GM12872 (cell line): Measurements from ENCODE around the gene BIVM.
A peak's percentile ranks its signal among the peaks of the same experiment; 100 is the strongest.

Experiments
- CTCF ChIP-seq: IDR thresholded peaks from 3 replicates; pipeline ENCODE4 v1.5.1; 2011; ENCODE audit warnings: low read depth, mild to moderate bottlenecking, low read length, moderate library complexity; ENCODE audit not compliant: insufficient read depth

The BIVM gene

GRCh38 chr13:102846261-102847015 lies 47.5 kb downstream of the BIVM start:
- TF ChIP-seq CTCF = no peak

DNA sequence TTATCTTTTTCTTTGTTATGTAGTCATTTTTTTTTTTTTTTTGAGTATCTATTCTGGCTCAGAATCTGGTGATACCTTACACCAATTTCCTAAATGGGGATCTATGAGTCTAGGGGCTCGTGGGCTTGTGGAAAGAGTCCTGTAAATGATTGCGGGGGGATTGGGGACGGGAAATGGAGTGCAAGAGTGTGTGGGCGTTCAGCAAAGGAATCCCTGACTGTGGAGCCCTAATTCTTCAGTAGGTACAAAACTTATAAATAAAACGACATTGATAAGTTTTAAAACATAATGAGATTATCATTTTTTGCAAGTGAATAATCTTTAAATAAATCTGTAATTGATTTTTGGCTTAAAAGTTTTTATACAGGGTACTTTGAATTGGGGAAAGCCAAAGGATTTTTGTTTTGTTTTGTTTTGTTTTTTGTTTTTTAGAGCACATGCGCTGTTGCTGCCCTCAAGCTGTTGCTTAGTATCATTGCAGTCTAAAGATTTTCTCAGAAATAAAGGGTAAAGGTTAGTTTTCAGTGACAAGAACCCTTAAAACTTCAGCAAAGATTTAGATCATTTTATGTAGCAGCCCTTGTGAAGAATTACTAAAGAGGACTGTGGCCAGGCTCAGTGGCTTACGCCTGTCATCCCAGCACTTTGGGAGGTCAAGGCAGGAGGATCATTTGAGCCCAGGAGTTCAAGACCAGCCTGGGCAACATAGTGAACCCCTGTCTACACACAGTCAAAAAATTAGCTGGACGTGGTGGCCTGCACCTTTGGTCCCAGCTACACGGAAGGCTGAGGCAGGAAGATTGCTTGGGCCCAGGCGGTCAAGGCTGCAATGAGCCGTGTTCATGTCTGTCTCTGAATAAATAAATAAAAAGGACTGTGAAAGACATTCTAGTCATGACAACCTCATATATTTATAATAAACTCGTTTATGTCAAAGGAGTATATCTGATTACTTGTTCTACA lies 48.6 kb downstream of the BIVM start:
- peak; percentile 59 for TF ChIP-seq CTCF

GRCh38 chr13:102848956-102849355 lies 50.0 kb downstream of the BIVM start:
- no peak for TF ChIP-seq CTCF

DNA sequence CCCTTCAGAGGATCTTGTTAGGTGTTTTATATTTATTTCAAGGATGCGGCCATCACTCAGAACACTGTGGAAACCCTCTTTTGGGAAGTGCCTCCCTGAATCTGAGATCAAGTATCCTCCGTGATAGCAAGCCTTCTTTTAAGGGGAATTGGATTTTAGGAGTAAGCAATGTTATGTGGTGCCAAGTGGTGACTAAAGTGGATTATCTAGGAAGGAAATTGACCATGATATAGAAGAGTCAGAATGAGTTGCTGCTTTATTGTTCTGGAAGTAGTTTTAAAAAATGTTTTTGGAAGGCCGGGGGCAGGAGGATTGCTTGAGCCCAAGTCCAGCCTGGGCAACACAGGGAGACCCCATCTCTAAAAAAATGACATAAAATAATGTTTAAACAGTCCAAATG lies 53.6 kb downstream of the BIVM start:
- TF ChIP-seq CTCF = no peak

DNA sequence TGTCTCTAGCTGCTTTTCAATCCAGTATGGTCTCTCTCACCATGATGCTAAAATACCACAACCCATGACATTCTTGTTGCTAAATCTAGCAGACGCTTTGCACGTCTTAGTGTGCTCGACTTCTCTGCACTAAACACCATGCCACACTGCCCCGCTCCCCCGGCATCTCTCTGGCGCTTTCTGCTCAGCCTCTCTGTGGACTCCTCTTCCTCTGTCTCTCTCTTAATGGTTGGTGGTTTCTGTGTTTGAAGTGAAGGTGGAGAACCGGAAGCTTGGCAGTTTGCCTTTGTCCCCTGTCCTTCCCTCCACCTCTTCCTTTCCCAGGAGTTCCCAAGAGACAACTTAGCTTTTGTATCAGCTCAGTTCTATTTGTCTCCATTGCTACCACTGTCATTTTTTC lies 55.8 kb downstream of the BIVM start:
- no peak for TF ChIP-seq CTCF

GRCh38 chr13:102856557-102856956 lies 57.6 kb downstream of the BIVM start:
- no peak for TF ChIP-seq CTCF

- TF ChIP-seq CTCF = no peak
These were observed 63.8 kb downstream of the BIVM start for GRCh38 chr13:102862624-102863210.
